Measurements from ENCODE around the gene GABRG2. TPM values are rescaled to one million over a fixed set of nuclear protein-coding genes. Genes with fewer than 3 reads are reported as not detected.

GABRG2 gene
- total RNA-seq, 3 donors from 2014 or later, result not detected

GRCh38 chr5:162091336-162091735 is 23.8 kb downstream of the GABRG2 start:
- no peak for TF ChIP-seq POLR2A (IDR thresholded peaks at IDR 0.05)
- no peak for DNase-seq (ENCODE audit: low spot score in 2 of 2)
- Histone ChIP-seq H3K27ac (no peak overlapping the region), H3K36me3 (no peaks in the 10 kb centered on the region), H3K27me3 (no peaks in the 10 kb centered on the region), H3K9me3 (no peaks in the 10 kb centered on the region), H3K4me3 (no peak overlapping the region), H3K4me1 (no peaks in the 10 kb centered on the region)
- intact Hi-C loops (cut with DNase I; ENCODE audit: low total_unique reads), result no loop called here

- H3K27ac ChIP-seq, result no peak overlapping the region
- DNase-seq (ENCODE audit: low spot score in 2 of 2), result no peak
- no peaks in the 10 kb centered on the region for H3K9me3 ChIP-seq
- no peaks in the 10 kb centered on the region for H3K4me1 ChIP-seq
- no peaks in the 10 kb centered on the region for H3K36me3 ChIP-seq
- intact Hi-C loops (cut with DNase I; ENCODE audit: low total_unique reads), result no loop called here
- H3K27me3 ChIP-seq, result no peaks in the 10 kb centered on the region
- no peak for TF ChIP-seq CTCF (IDR thresholded peaks at IDR 0.05)
- TF ChIP-seq POLR2A (IDR thresholded peaks at IDR 0.05), result no peak
- TF ChIP-seq POLR2AphosphoS5 (IDR thresholded peaks at IDR 0.05), result no peak
- no peak overlapping the region for H3K4me3 ChIP-seq
Observed at GRCh38 chr5:162096448-162096847, 28.9 kb downstream of the GABRG2 start.

GRCh38 chr5:162107591-162107990 is 40.0 kb downstream of the GABRG2 start:
- no peak overlapping the region for H3K4me3 ChIP-seq
- intact Hi-C loops (cut with DNase I; ENCODE audit: low total_unique reads), result no loop called here
- no peaks in the 10 kb centered on the region for H3K27me3 ChIP-seq
- TF ChIP-seq POLR2AphosphoS5 (IDR thresholded peaks at IDR 0.05) (no peak), POLR2A (IDR thresholded peaks at IDR 0.05) (no peak), CTCF (IDR thresholded peaks at IDR 0.05) (no peak)
- no peaks in the 10 kb centered on the region for H3K4me1 ChIP-seq
- no peak for DNase-seq (ENCODE audit: low spot score in 2 of 2)
- no peak overlapping the region for H3K27ac ChIP-seq
- no peaks in the 10 kb centered on the region for H3K9me3 ChIP-seq
- H3K36me3 ChIP-seq, result no peaks in the 10 kb centered on the region

- Histone ChIP-seq H3K4me1 (no peaks in the 10 kb centered on the region), H3K9me3 (no peaks in the 10 kb centered on the region), H3K36me3 (no peaks in the 10 kb centered on the region), H3K27ac (no peak overlapping the region), H3K4me3 (no peak overlapping the region), H3K27me3 (no peaks in the 10 kb centered on the region)
- DNase-seq (ENCODE audit: low spot score in 2 of 2), result no peak
- intact Hi-C loops (cut with DNase I; ENCODE audit: low total_unique reads), result no loop called here
- TF ChIP-seq CTCF (IDR thresholded peaks at IDR 0.05) (no peak), POLR2A (IDR thresholded peaks at IDR 0.05) (no peak), POLR2AphosphoS5 (IDR thresholded peaks at IDR 0.05) (no peak)
Observed at GRCh38 chr5:162119801-162120200, 52.2 kb downstream of the GABRG2 start.

- TF ChIP-seq CTCF (IDR thresholded peaks at IDR 0.05) (no peak), POLR2AphosphoS5 (IDR thresholded peaks at IDR 0.05) (no peak), POLR2A (IDR thresholded peaks at IDR 0.05) (no peak)
- H3K36me3 ChIP-seq, result no peaks in the 10 kb centered on the region
- intact Hi-C loops (cut with DNase I; ENCODE audit: low total_unique reads), result no loop called here
- H3K27me3 ChIP-seq, result no peaks in the 10 kb centered on the region
- no peak overlapping the region for H3K27ac ChIP-seq
- H3K4me1 ChIP-seq, result no peaks in the 10 kb centered on the region
- DNase-seq (ENCODE audit: low spot score in 2 of 2), result no peak
- H3K9me3 ChIP-seq, result no peaks in the 10 kb centered on the region
- no peak overlapping the region for H3K4me3 ChIP-seq
Observed at GRCh38 chr5:162128117-162128516, 60.5 kb downstream of the GABRG2 start.

- no peak for DNase-seq (ENCODE audit: low spot score in 2 of 2)
- Histone ChIP-seq H3K27me3 (no peaks in the 10 kb centered on the region), H3K4me3 (no peak overlapping the region), H3K36me3 (no peaks in the 10 kb centered on the region), H3K9me3 (no peaks in the 10 kb centered on the region), H3K27ac (no peak overlapping the region), H3K4me1 (no peaks in the 10 kb centered on the region)
- intact Hi-C loops (cut with DNase I; ENCODE audit: low total_unique reads), result no loop called here
- TF ChIP-seq CTCF (IDR thresholded peaks at IDR 0.05), result no peak
- TF ChIP-seq POLR2AphosphoS5 (IDR thresholded peaks at IDR 0.05), result no peak
- no peak for TF ChIP-seq POLR2A (IDR thresholded peaks at IDR 0.05)
Observed at GRCh38 chr5:162132348-162132747, 64.8 kb downstream of the GABRG2 start.

Data from breast epithelium (tissue), 4 donors.